ENCODE measurements around the gene CMIP. TPM values are rescaled to one million over a fixed set of nuclear protein-coding genes. Genes with fewer than 3 reads are reported as not detected.

CMIP gene
- total RNA-seq, 1 experiment from 2014 or later, result 48.2 TPM

GRCh38 chr16:81592353-81592866 lies 147.8 kb downstream of the CMIP start:
- Histone ChIP-seq H3K27me3 (ENCODE audit: insufficient read depth, low read length) (no peaks in the 10 kb centered on the region), H3K23ac (ENCODE audit: insufficient read length, low read depth, low read length) (no peak overlapping the region), H3K23me2 (ENCODE audit: insufficient read length, low read depth, low read length, poor library complexity, severe bottlenecking) (no peaks in the 10 kb centered on the region), H3K14ac (ENCODE audit: insufficient read depth, low read length) (no peak overlapping the region; the same call in 1 of the 2 replicates), H3K4ac (ENCODE audit: low read depth, low read length) (no peak overlapping the region), H4K8ac (replicated peaks; ENCODE audit: insufficient read length, low read depth, low read length) (no peak overlapping the region), H3K4me1 (ENCODE audit: insufficient read depth, low read length) (no peaks in the 10 kb centered on the region; the same call in 1 of the 2 replicates), H3K27ac (ENCODE audit: insufficient read length, low read depth, low read length) (no peak overlapping the region), H2AK5ac (ENCODE audit: insufficient read length, low read length) (no peak overlapping the region), H3K79me2 (ENCODE audit: insufficient read depth, low read length) (peaks cover 2% of the 10 kb centered on the region; the same call in 1 of the 2 replicates), H4K20me1 (ENCODE audit: control insufficient read depth, insufficient read depth, insufficient read length) (no peaks in the 10 kb centered on the region), H2BK120ac (ENCODE audit: low read depth, low read length, poor library complexity, severe bottlenecking) (no peak overlapping the region), H2AFZ (ENCODE audit: low read length) (no peak overlapping the region), H2BK20ac (ENCODE audit: low read depth, low read length, poor library complexity, severe bottlenecking) (no peak overlapping the region), H3K18ac (ENCODE audit: insufficient read length, low read depth, low read length) (no peak overlapping the region), H3K4me2 (ENCODE audit: insufficient read depth, insufficient read length, low read length) (no peak overlapping the region), H3K9ac (ENCODE audit: extremely low read depth, insufficient read length, low read length) (no peak overlapping the region), H3K56ac (ENCODE audit: insufficient read length, low read depth, low read length) (no peak overlapping the region), H2BK5ac (ENCODE audit: insufficient read length, low read length) (no peak overlapping the region), H2BK12ac (ENCODE audit: insufficient read length, low read depth, low read length) (no peak overlapping the region), H3K9me3 (ENCODE audit: control insufficient read depth, low read depth, low read length) (no peaks in the 10 kb centered on the region), H4K91ac (ENCODE audit: insufficient read length, low read depth, low read length) (no peak overlapping the region), H2BK15ac (ENCODE audit: low read depth, low read length) (no peak overlapping the region), H3T11ph (ENCODE audit: low read length) (no peak overlapping the region), H3K79me1 (ENCODE audit: insufficient read depth, low read depth, low read length, poor library complexity, severe bottlenecking) (peaks cover 9% of the 10 kb centered on the region), H4K5ac (ENCODE audit: insufficient read length, low read depth, low read length) (no peak overlapping the region)
- Mint-ChIP-seq H3K4me1 (peaks cover 12 to 14% of the 10 kb centered on the region in 2 experiments), H3K36me3 (ENCODE audit: insufficient read depth in 1 of 3, low read depth in 3 of 3) (no peaks in the 10 kb centered on the region; a peak in 1 of 7 replicates), H3K27ac (peak overlapping the region; percentile 65 to 94 (median 85); a peak in 4 of 7 replicates), H3K9me3 (no peaks in the 10 kb centered on the region; a peak in 2 of 5 replicates), H3K4me3 (no peak overlapping the region), H3K27me3 (ENCODE audit: low read depth) (no peaks in the 10 kb centered on the region)
- no peak for DNase-seq
- TF ChIP-seq, protein P1, sequence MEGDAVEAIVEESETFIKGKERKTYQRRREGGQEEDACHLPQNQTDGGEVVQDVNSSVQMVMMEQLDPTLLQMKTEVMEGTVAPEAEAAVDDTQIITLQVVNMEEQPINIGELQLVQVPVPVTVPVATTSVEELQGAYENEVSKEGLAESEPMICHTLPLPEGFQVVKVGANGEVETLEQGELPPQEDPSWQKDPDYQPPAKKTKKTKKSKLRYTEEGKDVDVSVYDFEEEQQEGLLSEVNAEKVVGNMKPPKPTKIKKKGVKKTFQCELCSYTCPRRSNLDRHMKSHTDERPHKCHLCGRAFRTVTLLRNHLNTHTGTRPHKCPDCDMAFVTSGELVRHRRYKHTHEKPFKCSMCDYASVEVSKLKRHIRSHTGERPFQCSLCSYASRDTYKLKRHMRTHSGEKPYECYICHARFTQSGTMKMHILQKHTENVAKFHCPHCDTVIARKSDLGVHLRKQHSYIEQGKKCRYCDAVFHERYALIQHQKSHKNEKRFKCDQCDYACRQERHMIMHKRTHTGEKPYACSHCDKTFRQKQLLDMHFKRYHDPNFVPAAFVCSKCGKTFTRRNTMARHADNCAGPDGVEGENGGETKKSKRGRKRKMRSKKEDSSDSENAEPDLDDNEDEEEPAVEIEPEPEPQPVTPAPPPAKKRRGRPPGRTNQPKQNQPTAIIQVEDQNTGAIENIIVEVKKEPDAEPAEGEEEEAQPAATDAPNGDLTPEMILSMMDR (conservative IDR thresholded peaks at IDR 0.05), result no peak
- WGBS (ENCODE audit: extremely low coverage, insufficient read length, low lambda C conversion rate), result no CpG with 5 or more reads among the region's 11 CpGs

Measured in H9 (cell line).